T-cell (primary cell): ENCODE results near the gene UNC5A. TPM values are rescaled to one million over a fixed set of nuclear protein-coding genes. Genes with fewer than 3 reads are reported as not detected.

ENCODE experiments used
- ATAC-seq, 4 experiments: fragments of 200-7000 bp in 3 of 4; fragments of 150-1000 bp in 1 of 4; cut with Tn5 transposase; replicated peaks in 1 of 4; 1 replicate in 3 of 4; 2 replicates in 1 of 4; pipeline ENCODE4 v1.10.0; 2021; ENCODE audit warnings: moderate library complexity in 3 of 4, mild to moderate bottlenecking in 2 of 4, moderate number of reproducible peaks in 1 of 4
- CTCF ChIA-PET, 2 donors: fragments of 300-600 bp; sonication (Branson Sonifier 250); formaldehyde crosslinking; loops; one replicate each; lab custom pipeline; 2022; ENCODE audit warnings: antibody characterized with exemption in 2 of 2; lab: Charles Lee
- POLR2A ChIA-PET, 2 donors: fragments of 300-600 bp; sonication (Branson Sonifier 250); formaldehyde crosslinking; loops; one replicate each; lab custom pipeline; 2022; ENCODE audit warnings: antibody characterized with exemption in 2 of 2; lab: Charles Lee
- DNase-seq, 35 experiments: peaks; one replicate each; pipeline versions ENCODE4 v3.0.0 to v3.0.0-alpha.2; 2013 to 2023
- H3K27ac ChIP-seq: one replicate; pipeline ENCODE4 v1.5.1; 2013; ENCODE audit warnings: low read length
- H3K27me3 ChIP-seq, 2 experiments: replicated peaks in 1 of 2; 1 replicate in 1 of 2; 2 replicates in 1 of 2; pipeline versions ENCODE4 v1.6.1 to v1.7.0; 2013; ENCODE audit warnings: low read length in 1 of 2, mixed read lengths in 1 of 2; ENCODE audit not compliant: control insufficient read depth in 2 of 2, insufficient read depth in 2 of 2; ENCODE audit errors: extremely low read depth in 1 of 2
- H3K36me3 ChIP-seq, 2 donors: 1 replicate in 1 of 2; 2 replicates in 1 of 2; pipeline versions ENCODE4 v1.6.1 to v1.7.0; 2013; ENCODE audit warnings: low read length in 1 of 2; ENCODE audit not compliant: control insufficient read depth in 2 of 2, insufficient read depth in 1 of 2; ENCODE audit errors: extremely low read depth in 1 of 2
- H3K4me1 ChIP-seq, 2 experiments: 1 replicate in 1 of 2; 2 replicates in 1 of 2; pipeline versions ENCODE4 v1.6.1 to v1.7.0; 2013; ENCODE audit warnings: low read length in 2 of 2, mixed read lengths in 1 of 2; ENCODE audit not compliant: insufficient read depth in 2 of 2, control insufficient read depth in 1 of 2; ENCODE audit errors: extremely low read depth in 1 of 2
- H3K4me3 ChIP-seq, 2 donors: 1 replicate in 1 of 2; 2 replicates in 1 of 2; pipeline versions ENCODE4 v1.5.1 to v1.7.0; 2013; ENCODE audit warnings: mild to moderate bottlenecking in 2 of 2, low read length in 1 of 2, moderate library complexity in 1 of 2; ENCODE audit not compliant: control insufficient read depth in 1 of 2; ENCODE audit errors: extremely low read depth in 1 of 2
- H3K9me3 ChIP-seq: 2 replicates; pipeline ENCODE4 v1.7.0; 2013
- H3K27ac Mint-ChIP-seq, 2 donors: one replicate each; pipeline ENCODE4 v1.8.0; 2020 to 2021; ENCODE audit warnings: mild to moderate bottlenecking in 2 of 2, mixed read lengths in 2 of 2
- H3K27me3 Mint-ChIP-seq, 2 donors: one replicate each; pipeline ENCODE4 v1.8.0; 2021 to 2022; ENCODE audit warnings: mixed read lengths in 2 of 2
- H3K36me3 Mint-ChIP-seq: one replicate; pipeline ENCODE4 v1.8.0; 2021; ENCODE audit warnings: mixed read lengths
- H3K4me1 Mint-ChIP-seq, 3 donors: one replicate each; pipeline ENCODE4 v1.8.0; 2020 to 2022; ENCODE audit warnings: mixed read lengths in 3 of 3, mild to moderate bottlenecking in 1 of 3
- H3K4me3 Mint-ChIP-seq, 3 donors: one replicate each; pipeline ENCODE4 v1.8.0; 2020 to 2022; ENCODE audit warnings: mild to moderate bottlenecking in 3 of 3, mixed read lengths in 3 of 3, moderate library complexity in 3 of 3
- H3K9me3 Mint-ChIP-seq, 3 donors: one replicate each; pipeline ENCODE4 v1.8.0; 2020 to 2022; ENCODE audit warnings: mixed read lengths in 3 of 3
- WGBS: methylation state at CpG from one replicate; pipeline ENCODE4 v1.1.5; 2013; ENCODE audit warnings: missing lambda C conversion rate; ENCODE audit not compliant: insufficient coverage; 5-methylcytosine and 5-hydroxymethylcytosine counted together
- total RNA-seq, 35 experiments: library from RNA in 6 of 35; stranded (reverse) in 6 of 35; fragments of 120-200 nt in 1 of 35; gene quantifications; one replicate each; pipeline versions ENCODE4 v1.2.1 to v1.2.4 and lab custom pipeline; 2013 to 2026

The UNC5A gene
- total RNA-seq, 5 donors from 2014 or later (not counting 1 experiment from before 2014, with no cell fraction given), result not detected

- Histone ChIP-seq H3K27me3 (peaks cover 0 to 89% of the 10 kb centered on the region in 2 experiments), H3K4me3 (no peak overlapping the region), H3K36me3 (no peaks in the 10 kb centered on the region), H3K9me3 (no peaks in the 10 kb centered on the region), H3K27ac (no peak overlapping the region), H3K4me1 (no peaks in the 10 kb centered on the region)
- CTCF ChIA-PET, result no interaction called here
- peaks cover 16 to 57% of the 10 kb centered on the region in 2 donors for H3K27me3 Mint-ChIP-seq
- H3K4me1 Mint-ChIP-seq, result no peaks in the 10 kb centered on the region
- no peak overlapping the region for H3K4me3 Mint-ChIP-seq
- no peak overlapping the region for H3K27ac Mint-ChIP-seq
- POLR2A ChIA-PET, result no interaction called here
- H3K9me3 Mint-ChIP-seq, result no peaks in the 10 kb centered on the region
- ATAC-seq, result no peak
- DNase-seq, result no peak
- H3K36me3 Mint-ChIP-seq, result no peaks in the 10 kb centered on the region
- 7% methylated on average over 10 of the region's 15 CpGs for WGBS
Observed at GRCh38 chr5:176863041-176863764, 52.8 kb downstream of the UNC5A start.

GRCh38 chr5:176863765-176864098, 53.4 kb downstream of the UNC5A start:
- H3K27ac ChIP-seq, result no peak overlapping the region
- peaks cover 12 to 54% of the 10 kb centered on the region in 2 donors for H3K27me3 Mint-ChIP-seq
- no peaks in the 10 kb centered on the region for H3K36me3 ChIP-seq
- ATAC-seq (no peak), DNase-seq (no peak)
- POLR2A ChIA-PET, result no interaction called here
- no peaks in the 10 kb centered on the region for H3K36me3 Mint-ChIP-seq
- H3K4me1 Mint-ChIP-seq, result no peaks in the 10 kb centered on the region
- WGBS, result 50% methylated on average over 5 of the region's 5 CpGs
- no peak overlapping the region for H3K27ac Mint-ChIP-seq
- no peak overlapping the region for H3K4me3 ChIP-seq
- CTCF ChIA-PET, result no interaction called here
- no peak overlapping the region for H3K4me3 Mint-ChIP-seq
- H3K27me3 ChIP-seq, result peaks cover 0 to 86% of the 10 kb centered on the region in 2 experiments
- H3K4me1 ChIP-seq, result no peaks in the 10 kb centered on the region
- no peaks in the 10 kb centered on the region for H3K9me3 Mint-ChIP-seq
- H3K9me3 ChIP-seq, result no peaks in the 10 kb centered on the region

GRCh38 chr5:176864755-176865154, 54.4 kb downstream of the UNC5A start:
- Mint-ChIP-seq H3K4me3 (no peak overlapping the region), H3K4me1 (no peaks in the 10 kb centered on the region), H3K36me3 (no peaks in the 10 kb centered on the region), H3K9me3 (no peaks in the 10 kb centered on the region), H3K27me3 (peaks cover 12 to 54% of the 10 kb centered on the region in 2 donors), H3K27ac (no peak overlapping the region)
- H3K4me1 ChIP-seq, result peaks cover 0 to 2% of the 10 kb centered on the region in 2 experiments
- H3K27ac ChIP-seq, result no peak overlapping the region
- POLR2A ChIA-PET, result no interaction called here
- ATAC-seq (no peak), DNase-seq (no peak)
- CTCF ChIA-PET, result no interaction called here
- 86% methylated on average over 3 of the region's 8 CpGs for WGBS
- no peak overlapping the region for H3K4me3 ChIP-seq
- peaks cover 0 to 84% of the 10 kb centered on the region in 2 experiments for H3K27me3 ChIP-seq
- H3K36me3 ChIP-seq, result no peaks in the 10 kb centered on the region
- H3K9me3 ChIP-seq, result no peaks in the 10 kb centered on the region

- WGBS, result 78% methylated on average over 7 of the region's 7 CpGs
- H3K27me3 ChIP-seq, result peaks cover 0 to 76% of the 10 kb centered on the region in 2 experiments
- no peaks in the 10 kb centered on the region for H3K9me3 Mint-ChIP-seq
- CTCF ChIA-PET, result no interaction called here
- H3K4me3 ChIP-seq, result no peak overlapping the region
- peaks cover 8 to 48% of the 10 kb centered on the region in 2 donors for H3K27me3 Mint-ChIP-seq
- H3K27ac ChIP-seq, result no peak overlapping the region
- ATAC-seq (no peak), DNase-seq (no peak)
- no peaks in the 10 kb centered on the region for H3K36me3 ChIP-seq
- H3K4me1 ChIP-seq, result peaks cover 0 to 11% of the 10 kb centered on the region in 2 experiments
- H3K9me3 ChIP-seq, result no peaks in the 10 kb centered on the region
- POLR2A ChIA-PET, result no interaction called here
- no peak overlapping the region for H3K27ac Mint-ChIP-seq
- no peaks in the 10 kb centered on the region for H3K36me3 Mint-ChIP-seq
- H3K4me3 Mint-ChIP-seq, result no peak overlapping the region
- peaks cover 2 to 5% (median 4%) of the 10 kb centered on the region in 3 donors for H3K4me1 Mint-ChIP-seq
Observed at GRCh38 chr5:176865964-176866363, 55.6 kb downstream of the UNC5A start.

GRCh38 chr5:176866707-176867310, 56.5 kb downstream of the UNC5A start:
- Mint-ChIP-seq H3K27me3 (peaks cover 8 to 42% of the 10 kb centered on the region in 2 donors), H3K4me1 (peaks cover 2 to 5% (median 4%) of the 10 kb centered on the region in 3 donors), H3K36me3 (no peaks in the 10 kb centered on the region), H3K4me3 (no peak overlapping the region), H3K9me3 (no peaks in the 10 kb centered on the region), H3K27ac (no peak overlapping the region)
- CTCF ChIA-PET, result interaction anchor here in 1 of 2 donors (0.6 kb wide), 1 partner anchor 1626 kb away, joined by 3 read pairs; no protein-coding TSS in a partner anchor
- H3K27ac ChIP-seq, result no peak overlapping the region
- no peak overlapping the region for H3K4me3 ChIP-seq
- ATAC-seq, result no peak
- H3K9me3 ChIP-seq, result no peaks in the 10 kb centered on the region
- no peaks in the 10 kb centered on the region for H3K36me3 ChIP-seq
- peaks cover 0 to 68% of the 10 kb centered on the region in 2 experiments for H3K27me3 ChIP-seq
- peaks cover 0 to 11% of the 10 kb centered on the region in 2 experiments for H3K4me1 ChIP-seq
- DNase-seq, result no peak
- WGBS, result 24% methylated on average over 5 of the region's 16 CpGs
- POLR2A ChIA-PET, result no interaction called here

- H3K4me1 ChIP-seq, result peaks cover 0 to 11% of the 10 kb centered on the region in 2 experiments
- Mint-ChIP-seq H3K27me3 (peaks cover 6 to 33% of the 10 kb centered on the region in 2 donors), H3K4me3 (no peak overlapping the region), H3K9me3 (peaks cover 0 to 1% (median 0%) of the 10 kb centered on the region in 3 donors), H3K27ac (no peak overlapping the region), H3K36me3 (no peaks in the 10 kb centered on the region), H3K4me1 (peaks cover 4 to 7% (median 5%) of the 10 kb centered on the region in 3 donors)
- no peaks in the 10 kb centered on the region for H3K36me3 ChIP-seq
- ATAC-seq (no peak), DNase-seq (no peak)
- POLR2A ChIA-PET, result no interaction called here
- peaks cover 0 to 55% of the 10 kb centered on the region in 2 experiments for H3K27me3 ChIP-seq
- H3K27ac ChIP-seq, result no peak overlapping the region
- WGBS, result 85% methylated on average over 13 of the region's 14 CpGs
- no peaks in the 10 kb centered on the region for H3K9me3 ChIP-seq
- CTCF ChIA-PET, result no interaction called here
- H3K4me3 ChIP-seq, result no peak overlapping the region
Observed at GRCh38 chr5:176868126-176868525, 57.8 kb downstream of the UNC5A start.
